A549 (cell line): ENCODE data around the gene ARAP2.

Experiments
- CHD4 ChIP-seq: fragments of 200-600 bp; sonication (generic); IDR thresholded peaks from 2 replicates; pipeline ENCODE4 v1.6.1; 2016; ENCODE audit warnings: antibody characterized with exemption, mild to moderate bottlenecking, borderline replicate concordance
- RAD21 ChIP-seq, 2 experiments: fragments of >200 bp in 1 of 2; sonication (Bioruptor Twin) in 1 of 2; formaldehyde crosslinking in 1 of 2; IDR thresholded peaks in 1 of 2; conservative IDR thresholded peaks in 1 of 2; 2 replicates in 1 of 2; 3 replicates in 1 of 2; pipeline ENCODE4 v1.6.1; 2012 to 2018; ENCODE audit warnings: inconsistent platforms in 1 of 2
- TF ChIP-seq, protein P1 (sequence below): IDR thresholded peaks from 2 replicates; pipeline ENCODE4 v1.6.1; 2012
- TF ChIP-seq, protein P2 (sequence below): fragments of >200 bp; sonication (Bioruptor Twin); formaldehyde crosslinking; IDR thresholded peaks from 3 replicates; pipeline ENCODE4 v1.5.1; 2016

DNA sequence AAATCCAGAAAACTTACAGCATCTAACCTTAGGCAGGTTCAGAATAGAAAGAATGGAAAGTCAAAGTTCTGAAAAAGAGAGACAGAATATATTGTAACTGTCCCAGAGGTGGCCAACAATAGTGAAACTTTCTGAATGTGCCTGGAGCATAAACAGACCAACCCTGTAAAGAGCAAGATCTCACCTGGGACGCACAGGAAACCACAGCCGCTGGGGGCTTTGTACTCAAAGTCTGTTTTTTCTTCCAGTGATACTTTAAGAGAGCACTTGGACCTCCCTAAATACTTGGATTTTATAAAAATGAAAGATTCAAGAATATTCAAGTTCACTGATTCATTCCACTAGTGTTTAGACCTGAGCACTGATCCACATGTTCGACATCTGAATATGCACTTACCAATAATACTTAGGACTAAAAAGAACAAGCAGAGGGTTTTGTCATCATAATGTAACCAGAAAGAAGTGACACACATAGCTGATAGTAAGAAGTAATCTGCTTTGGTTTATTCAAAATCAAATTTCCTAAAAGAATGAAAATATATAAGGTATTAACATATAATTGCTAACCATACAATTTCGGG lies 35.3 kb downstream of the ARAP2 start:
- no peak for TF ChIP-seq RAD21 (conservative IDR thresholded peaks at IDR 0.05 in 1 of 2, IDR thresholded peaks at IDR 0.05 in 1 of 2)
- TF ChIP-seq, protein P1, sequence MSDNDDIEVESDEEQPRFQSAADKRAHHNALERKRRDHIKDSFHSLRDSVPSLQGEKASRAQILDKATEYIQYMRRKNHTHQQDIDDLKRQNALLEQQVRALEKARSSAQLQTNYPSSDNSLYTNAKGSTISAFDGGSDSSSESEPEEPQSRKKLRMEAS: no peak
- no peak for TF ChIP-seq CHD4
- TF ChIP-seq, protein P2, sequence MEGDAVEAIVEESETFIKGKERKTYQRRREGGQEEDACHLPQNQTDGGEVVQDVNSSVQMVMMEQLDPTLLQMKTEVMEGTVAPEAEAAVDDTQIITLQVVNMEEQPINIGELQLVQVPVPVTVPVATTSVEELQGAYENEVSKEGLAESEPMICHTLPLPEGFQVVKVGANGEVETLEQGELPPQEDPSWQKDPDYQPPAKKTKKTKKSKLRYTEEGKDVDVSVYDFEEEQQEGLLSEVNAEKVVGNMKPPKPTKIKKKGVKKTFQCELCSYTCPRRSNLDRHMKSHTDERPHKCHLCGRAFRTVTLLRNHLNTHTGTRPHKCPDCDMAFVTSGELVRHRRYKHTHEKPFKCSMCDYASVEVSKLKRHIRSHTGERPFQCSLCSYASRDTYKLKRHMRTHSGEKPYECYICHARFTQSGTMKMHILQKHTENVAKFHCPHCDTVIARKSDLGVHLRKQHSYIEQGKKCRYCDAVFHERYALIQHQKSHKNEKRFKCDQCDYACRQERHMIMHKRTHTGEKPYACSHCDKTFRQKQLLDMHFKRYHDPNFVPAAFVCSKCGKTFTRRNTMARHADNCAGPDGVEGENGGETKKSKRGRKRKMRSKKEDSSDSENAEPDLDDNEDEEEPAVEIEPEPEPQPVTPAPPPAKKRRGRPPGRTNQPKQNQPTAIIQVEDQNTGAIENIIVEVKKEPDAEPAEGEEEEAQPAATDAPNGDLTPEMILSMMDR: no peak
